Panc1 (cell line): Measurements from ENCODE around the gene SH3BP2. TPM values are rescaled to one million over a fixed set of nuclear protein-coding genes. Genes with fewer than 3 reads are reported as not detected.

Experiments
- ATAC-seq: fragments of 200-7000 bp; cut with Tn5 transposase; 2 replicates; pipeline ENCODE4 v1.9.1; 2020; ENCODE audit warnings: mild to moderate bottlenecking, moderate library complexity
- BruUV-seq: library from RNA; stranded (reverse); fragments of 400-500 nt; replicated peaks from 2 replicates; lab custom pipeline; 2021; lab: Mats Ljungman, UMichigan
- CTCF ChIA-PET: fragments of 300-600 bp; sonication (Branson Sonifier 250); formaldehyde crosslinking; loops from one replicate; lab custom pipeline; 2022; ENCODE audit warnings: antibody characterized with exemption; lab: Charles Lee
- POLR2A ChIA-PET: fragments of 300-600 bp; sonication (Branson Sonifier 250); formaldehyde crosslinking; loops from one replicate; lab custom pipeline; 2022; ENCODE audit warnings: antibody characterized with exemption; lab: Charles Lee
- DNase-seq: peaks from one replicate; pipeline ENCODE4 v3.0.0-alpha.2; 2010; ENCODE audit warnings: low read depth, low spot score
- H3K27ac ChIP-seq: 2 replicates; pipeline ENCODE4 v1.5.1; 2011; ENCODE audit warnings: mild to moderate bottlenecking, low read length, inconsistent platforms
- H3K27me3 ChIP-seq: fragments of 200-500 bp; sonication (Bioruptor generic); 2 replicates; pipeline ENCODE4 v1.6.0; 2014; ENCODE audit warnings: low read length, inconsistent platforms; ENCODE audit not compliant: control insufficient read depth, insufficient read depth
- H3K36me3 ChIP-seq: fragments of 200-500 bp; sonication (Bioruptor generic); 2 replicates; pipeline ENCODE4 v1.5.1; 2014; ENCODE audit warnings: inconsistent platforms, mild to moderate bottlenecking, low read length, moderate library complexity; ENCODE audit not compliant: control insufficient read depth, insufficient read depth
- H3K4me1 ChIP-seq: 2 replicates; pipeline ENCODE4 v1.5.1; 2011; ENCODE audit warnings: inconsistent platforms, mild to moderate bottlenecking, low read length, moderate library complexity; ENCODE audit not compliant: control insufficient read depth, insufficient read depth
- H3K4me3 ChIP-seq, 2 experiments: 2 replicates each; pipeline ENCODE4 v1.5.1; 2011 to 2012; ENCODE audit warnings: low read depth in 2 of 2, low read length in 2 of 2, mild to moderate bottlenecking in 2 of 2, inconsistent platforms in 1 of 2, moderate library complexity in 1 of 2
- H3K9me3 ChIP-seq: fragments of 200-500 bp; sonication (Bioruptor generic); 2 replicates; pipeline ENCODE4 v1.5.1; 2014; ENCODE audit warnings: low read depth, mild to moderate bottlenecking, inconsistent platforms, low read length, moderate library complexity; ENCODE audit not compliant: control insufficient read depth, insufficient read depth
- POLR2AphosphoS5 ChIP-seq: IDR thresholded peaks from 2 replicates; pipeline ENCODE4 v1.6.1; 2012; ENCODE audit warnings: mild to moderate bottlenecking, low read depth, low read length, moderate library complexity
- REST ChIP-seq, 2 experiments: IDR thresholded peaks; 2 replicates each; pipeline ENCODE4 v1.6.1; 2011 to 2012; ENCODE audit warnings: low read depth in 2 of 2, control low read depth in 1 of 2, low read length in 1 of 2, mild to moderate bottlenecking in 1 of 2, moderate library complexity in 1 of 2; ENCODE audit not compliant: insufficient read depth in 1 of 2
- SIN3A ChIP-seq: IDR thresholded peaks from 2 replicates; pipeline ENCODE4 v1.6.1; 2012; ENCODE audit warnings: low read depth, mild to moderate bottlenecking, low read length, moderate library complexity, borderline replicate concordance; ENCODE audit not compliant: insufficient read depth
- TCF7L2 ChIP-seq: IDR thresholded peaks from 2 replicates; pipeline ENCODE4 v1.6.1; 2011; ENCODE audit warnings: mild to moderate bottlenecking, low read depth, low read length, inconsistent platforms
- in situ Hi-C: cut with HindIII; loops from 2 replicates; pipeline ENCODE4 v1.10.0; 2016; ENCODE audit warnings: low sequenced_read_pairs, low pct_unique_long_range_greater_than_20kb
- intact Hi-C: fragments of 100-400 bp; cut with micrococcal nuclease; formaldehyde crosslinking; loops from one replicate; pipeline ENCODE4 v1.10.0; 2022; ENCODE audit not compliant: unreplicated experiment
- total RNA-seq: library from RNA; stranded (reverse); gene quantifications from one replicate; pipeline ENCODE4 v1.2.1, GENCODE V29; 2021; ENCODE audit not compliant: unreplicated experiment
- TF ChIP-seq, protein P1 (sequence below): fragments of 450-650 bp; IDR thresholded peaks from 2 replicates; pipeline ENCODE4 v1.5.1; 2017; ENCODE audit warnings: mild to moderate bottlenecking

SH3BP2 gene
- total RNA-seq, 1 experiment from 2014 or later = 93.4 TPM

GRCh38 chr4:2799224-2799911 is 6.5 kb downstream of the SH3BP2 start:
- no peak for DNase-seq
- H3K27ac ChIP-seq = peak overlapping the region; percentile 89
- TF ChIP-seq REST (IDR thresholded peaks at IDR 0.05; ENCODE audit: insufficient read depth in 1 of 2, low read depth in 2 of 2, low read length in 1 of 2) = no peak
- no peak for TF ChIP-seq TCF7L2
- no peak for TF ChIP-seq POLR2AphosphoS5
- TF ChIP-seq, protein P1, sequence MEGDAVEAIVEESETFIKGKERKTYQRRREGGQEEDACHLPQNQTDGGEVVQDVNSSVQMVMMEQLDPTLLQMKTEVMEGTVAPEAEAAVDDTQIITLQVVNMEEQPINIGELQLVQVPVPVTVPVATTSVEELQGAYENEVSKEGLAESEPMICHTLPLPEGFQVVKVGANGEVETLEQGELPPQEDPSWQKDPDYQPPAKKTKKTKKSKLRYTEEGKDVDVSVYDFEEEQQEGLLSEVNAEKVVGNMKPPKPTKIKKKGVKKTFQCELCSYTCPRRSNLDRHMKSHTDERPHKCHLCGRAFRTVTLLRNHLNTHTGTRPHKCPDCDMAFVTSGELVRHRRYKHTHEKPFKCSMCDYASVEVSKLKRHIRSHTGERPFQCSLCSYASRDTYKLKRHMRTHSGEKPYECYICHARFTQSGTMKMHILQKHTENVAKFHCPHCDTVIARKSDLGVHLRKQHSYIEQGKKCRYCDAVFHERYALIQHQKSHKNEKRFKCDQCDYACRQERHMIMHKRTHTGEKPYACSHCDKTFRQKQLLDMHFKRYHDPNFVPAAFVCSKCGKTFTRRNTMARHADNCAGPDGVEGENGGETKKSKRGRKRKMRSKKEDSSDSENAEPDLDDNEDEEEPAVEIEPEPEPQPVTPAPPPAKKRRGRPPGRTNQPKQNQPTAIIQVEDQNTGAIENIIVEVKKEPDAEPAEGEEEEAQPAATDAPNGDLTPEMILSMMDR = no peak
- no peak for TF ChIP-seq SIN3A
- CTCF ChIA-PET = no interaction called here
- no peak for ATAC-seq
- H3K4me1 ChIP-seq = peaks cover 81% of the 10 kb centered on the region
- in situ Hi-C loops = no loop called here
- H3K4me3 ChIP-seq = peak overlapping the region; percentile 29 to 57
- no TSS peak for BruUV-seq
- no peaks in the 10 kb centered on the region for H3K9me3 ChIP-seq
- POLR2A ChIA-PET = no interaction called here
- no peaks in the 10 kb centered on the region for H3K27me3 ChIP-seq
- H3K36me3 ChIP-seq = no peaks in the 10 kb centered on the region
- intact Hi-C loops = loop anchor here (10.0 kb wide), 1 partner anchor 135 kb away; no protein-coding TSS in a partner anchor

GRCh38 chr4:2799971-2800690 is 7.2 kb downstream of the SH3BP2 start:
- Histone ChIP-seq H3K27me3 (no peaks in the 10 kb centered on the region), H3K36me3 (no peaks in the 10 kb centered on the region), H3K4me1 (peaks cover 81% of the 10 kb centered on the region), H3K27ac (peak overlapping the region; percentile 89), H3K9me3 (no peaks in the 10 kb centered on the region), H3K4me3 (peak overlapping the region; percentile 29 to 57)
- intact Hi-C loops (loop anchor here (10.0 kb wide), 1 partner anchor 135 kb away; no protein-coding TSS in a partner anchor), in situ Hi-C loops (no loop called here)
- ChIA-PET CTCF (interaction anchor here (0.7 kb wide), 1 partner anchor 12 kb away, joined by 7 read pairs; no protein-coding TSS in a partner anchor), POLR2A (no interaction called here)
- BruUV-seq = no TSS peak
- DNase-seq (no peak), ATAC-seq (peak; percentile 28)
- TF ChIP-seq TCF7L2 = no peak
- no peak for TF ChIP-seq POLR2AphosphoS5
- TF ChIP-seq, protein P1 = no peak
- TF ChIP-seq SIN3A = no peak
- no peak for TF ChIP-seq REST (IDR thresholded peaks at IDR 0.05; ENCODE audit: insufficient read depth in 1 of 2, low read depth in 2 of 2, low read length in 1 of 2)
